CD4-positive, alpha-beta T cell treated with Interleukin-17A for 4 hours (primary cell): ENCODE results near the gene PDZK1IP1.
"Not testable (repeated sequence)": the region's sequence is repeated elsewhere in the genome, so short reads cannot be mapped to it uniquely, and the experiment has no call there.

Experiments
- DNase-seq: peaks from one replicate; pipeline ENCODE4 v3.0.0-alpha.2; 2020; ENCODE audit warnings: mixed read lengths

Gene PDZK1IP1

DNA sequence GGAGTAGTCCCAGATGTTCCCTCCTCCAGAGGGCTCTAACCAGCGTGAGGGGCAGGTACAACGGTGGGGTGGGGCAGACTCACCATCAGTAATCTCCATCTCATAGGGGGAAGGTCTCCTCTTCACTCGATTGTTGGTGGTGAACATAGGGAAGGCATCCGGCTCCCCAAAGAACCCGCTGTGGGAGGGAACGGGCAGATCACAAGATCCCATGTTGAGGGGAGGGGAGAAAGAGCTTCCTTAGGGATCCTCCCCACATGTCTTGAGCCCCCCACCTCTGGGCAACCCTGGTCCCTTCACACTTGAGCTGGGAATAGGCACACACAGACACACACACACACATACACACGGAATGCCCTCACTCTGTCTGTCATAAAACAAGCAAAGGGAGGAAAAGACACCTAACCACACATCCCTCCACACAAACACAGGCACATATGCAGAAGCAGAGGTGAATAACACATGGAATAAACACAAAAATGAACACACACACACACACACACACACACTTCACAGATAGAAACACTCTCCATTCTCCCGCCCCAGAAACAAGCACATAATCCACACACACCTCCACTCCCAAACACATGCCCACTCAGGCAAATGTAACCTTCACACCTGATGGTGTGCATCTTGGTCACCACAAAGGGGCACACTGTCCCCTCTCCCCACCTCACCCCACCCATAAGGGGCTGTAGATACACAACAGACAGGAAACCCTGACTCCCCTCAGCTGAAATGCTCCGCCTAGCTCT, 34.3 kb upstream of the PDZK1IP1 start:
- DNase-seq: no peak

DNA sequence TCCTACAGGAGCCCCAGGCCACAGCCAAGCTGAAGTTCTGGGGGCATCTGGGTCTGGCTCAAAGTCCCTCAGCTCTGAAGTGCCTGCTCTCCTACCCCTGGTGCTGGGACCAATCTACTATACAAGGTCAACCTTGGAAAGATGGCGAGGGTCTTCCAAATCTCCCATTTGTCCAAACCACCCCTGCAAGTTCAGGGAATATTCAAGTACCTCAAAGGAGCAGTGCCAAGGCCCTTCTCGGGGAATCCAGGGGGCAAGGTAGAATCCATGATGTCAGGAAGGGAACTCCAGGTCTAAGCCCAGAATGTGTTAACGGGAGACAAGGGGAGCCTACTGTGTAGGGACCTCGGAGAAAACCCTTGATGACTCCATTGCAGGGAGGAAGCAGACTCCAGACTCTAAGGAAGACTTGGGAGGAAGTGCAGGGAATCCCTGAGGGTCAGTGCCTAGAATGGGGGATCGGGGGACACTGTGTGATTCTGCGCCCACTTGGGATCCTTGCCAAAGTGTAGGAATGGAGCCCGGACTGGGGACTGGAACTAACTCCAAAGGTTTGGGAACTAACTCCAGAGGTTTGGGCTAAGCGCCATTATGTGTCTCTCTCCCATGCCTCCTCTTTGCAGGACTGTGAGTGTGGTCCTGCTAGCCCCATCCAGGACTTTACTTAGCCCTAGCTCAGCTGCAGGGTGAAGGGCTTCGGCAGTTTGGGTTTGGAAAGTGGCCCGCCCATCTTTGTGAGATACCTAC, 33.5 kb upstream of the PDZK1IP1 start:
- no peak for DNase-seq

DNA sequence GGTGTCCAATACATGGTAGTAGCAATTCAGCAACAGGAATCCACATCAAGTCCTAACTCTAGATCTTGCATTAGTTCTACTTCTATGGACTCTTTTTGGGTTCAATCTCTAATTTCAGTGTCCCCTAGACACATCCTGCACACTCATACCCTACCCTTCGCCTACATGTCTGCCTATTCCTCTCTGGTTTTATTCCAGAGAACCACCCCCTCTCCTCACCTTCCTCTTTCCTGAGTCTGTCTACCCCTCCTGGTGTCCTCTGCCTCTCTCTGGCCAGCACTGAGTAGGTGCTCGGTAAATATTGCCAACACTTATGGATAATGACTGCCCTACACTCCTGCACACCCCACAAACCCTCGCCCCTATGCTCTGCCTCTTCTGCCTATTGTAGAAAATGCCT, 32.6 kb upstream of the PDZK1IP1 start:
- no peak for DNase-seq

DNA sequence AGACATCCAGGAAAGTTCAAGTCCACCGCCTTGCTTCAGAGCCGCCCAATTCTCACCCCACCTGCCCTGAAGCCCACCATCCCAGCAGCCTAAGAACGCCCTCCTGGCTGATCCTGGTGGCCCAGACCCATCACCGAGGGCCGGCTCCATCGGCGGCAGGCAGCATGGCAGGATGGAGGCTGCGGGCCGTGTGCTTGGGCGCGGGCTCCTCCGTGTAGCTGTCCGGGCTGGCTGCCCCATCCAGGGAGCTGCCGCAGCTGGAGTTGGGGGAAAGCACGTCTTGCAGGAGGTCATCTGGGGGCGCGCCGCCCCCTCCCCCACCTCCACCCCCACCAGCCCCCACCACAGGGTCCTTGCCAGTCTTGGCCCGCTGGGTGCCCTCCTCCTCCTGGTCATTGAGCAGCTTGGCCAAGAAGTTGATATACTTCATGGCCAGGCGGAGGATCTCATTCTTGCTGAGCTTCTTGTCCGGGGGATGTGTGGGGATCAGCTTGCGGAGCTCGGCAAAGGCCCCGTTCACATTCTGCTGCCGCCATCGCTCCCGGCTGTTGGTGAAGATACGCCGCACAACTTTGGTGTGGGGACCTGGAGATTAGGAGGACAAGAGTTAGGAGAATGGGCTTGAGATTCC, 29.9 kb upstream of the PDZK1IP1 start:
- no peak for DNase-seq

DNA sequence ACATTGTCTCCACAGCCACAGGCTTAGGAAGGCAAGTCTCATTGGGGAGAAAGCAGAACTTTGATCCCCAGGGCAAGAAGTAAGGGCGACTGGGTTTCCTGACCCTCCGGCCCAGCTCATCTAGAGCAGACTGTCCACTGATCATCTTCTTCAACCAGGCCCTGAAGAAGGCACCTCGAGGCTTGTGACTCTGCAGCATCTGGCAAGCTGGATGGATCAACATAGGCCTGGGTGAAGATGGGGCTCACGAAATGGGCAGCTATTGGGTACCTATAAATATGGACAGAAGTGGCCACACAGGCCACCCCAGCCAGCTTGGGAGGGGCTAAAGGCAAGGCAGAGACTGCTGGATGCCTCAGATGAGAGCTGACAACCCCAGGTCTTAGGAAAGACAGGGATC, 29.2 kb upstream of the PDZK1IP1 start:
- DNase-seq: no peak

DNA sequence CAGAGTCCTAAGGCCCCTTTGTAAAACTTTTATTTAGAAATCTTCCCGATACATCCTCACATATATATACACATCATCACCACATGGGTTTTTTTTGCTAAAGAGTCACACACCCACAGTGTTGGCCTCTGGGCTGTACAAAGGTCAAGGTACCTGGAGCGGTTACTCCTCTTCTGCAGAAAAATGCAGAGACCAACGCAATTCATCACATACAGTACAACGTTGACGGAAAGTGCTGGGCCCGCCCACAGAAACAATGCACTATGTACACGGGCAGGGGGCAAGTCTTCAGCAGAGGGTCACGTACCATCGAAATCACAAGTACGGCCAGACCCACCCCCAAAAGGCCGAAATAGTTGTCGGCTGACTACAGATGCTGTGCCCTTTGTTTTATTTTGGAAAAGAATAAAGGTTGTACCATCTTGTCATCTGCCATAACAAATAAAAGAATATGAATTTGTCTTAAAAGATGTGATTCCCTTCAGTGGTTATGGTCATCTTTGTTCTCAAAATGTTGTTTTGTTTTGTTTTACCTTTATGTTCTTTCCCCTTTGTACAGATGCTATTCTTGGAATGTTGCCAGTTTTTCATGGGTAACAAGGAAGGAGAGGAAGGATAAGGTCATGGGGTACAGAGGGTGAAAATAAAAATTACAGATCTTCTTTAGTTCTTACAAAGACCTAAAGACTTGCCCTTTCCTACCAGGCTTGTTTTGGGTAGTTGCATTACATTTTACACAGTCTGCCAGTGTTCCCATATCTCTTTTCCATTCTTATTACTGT, 26.6 kb upstream of the PDZK1IP1 start:
- no peak for DNase-seq

- DNase-seq: no peak
Measured at GRCh38 chr1:47215713-47216112, 25.9 kb upstream of the PDZK1IP1 start.

- DNase-seq: no peak
Measured at GRCh38 chr1:47214549-47214948, 24.7 kb upstream of the PDZK1IP1 start.

DNA sequence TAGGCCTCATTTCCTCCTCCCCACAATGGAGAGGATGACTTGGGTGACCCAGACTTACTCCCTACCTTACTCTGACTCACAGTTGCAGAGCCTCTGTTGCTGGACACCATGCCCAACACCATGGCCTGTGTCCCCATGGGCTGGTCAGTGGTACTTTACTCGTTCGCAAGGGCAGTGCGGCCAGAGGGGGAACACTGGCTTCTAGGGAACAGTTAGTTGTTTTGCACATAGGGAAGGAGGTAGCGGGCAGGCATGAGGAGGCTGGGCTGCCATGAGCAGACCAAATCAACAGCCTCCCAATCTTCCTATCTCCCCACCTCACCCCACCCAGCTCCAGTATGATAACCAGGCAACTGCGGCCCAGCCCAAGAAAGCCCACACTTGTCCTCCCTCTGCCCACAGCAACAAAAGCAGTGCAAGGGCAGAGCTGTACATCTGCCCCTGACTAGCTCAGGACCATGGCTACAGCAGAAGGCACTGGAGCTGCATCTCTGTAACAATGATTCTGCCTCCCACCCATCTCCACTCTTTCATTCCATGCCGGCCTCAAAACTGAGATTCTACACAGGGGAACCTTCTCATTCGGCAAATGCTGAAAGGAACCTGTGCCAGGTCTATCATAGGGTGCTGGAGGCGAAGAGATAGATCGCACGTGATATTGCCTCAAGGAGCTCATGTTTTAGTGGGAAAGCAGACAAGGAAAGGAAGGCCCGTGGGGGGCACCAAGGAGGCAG, 23.6 kb upstream of the PDZK1IP1 start:
- DNase-seq: no peak

- no peak for DNase-seq
Measured at GRCh38 chr1:47212636-47213229, 22.9 kb upstream of the PDZK1IP1 start.

- DNase-seq: no peak
Measured at GRCh38 chr1:47211796-47212269, 22.0 kb upstream of the PDZK1IP1 start.

- DNase-seq: no peak
Measured at GRCh38 chr1:47210666-47211065, 20.8 kb upstream of the PDZK1IP1 start.

DNA sequence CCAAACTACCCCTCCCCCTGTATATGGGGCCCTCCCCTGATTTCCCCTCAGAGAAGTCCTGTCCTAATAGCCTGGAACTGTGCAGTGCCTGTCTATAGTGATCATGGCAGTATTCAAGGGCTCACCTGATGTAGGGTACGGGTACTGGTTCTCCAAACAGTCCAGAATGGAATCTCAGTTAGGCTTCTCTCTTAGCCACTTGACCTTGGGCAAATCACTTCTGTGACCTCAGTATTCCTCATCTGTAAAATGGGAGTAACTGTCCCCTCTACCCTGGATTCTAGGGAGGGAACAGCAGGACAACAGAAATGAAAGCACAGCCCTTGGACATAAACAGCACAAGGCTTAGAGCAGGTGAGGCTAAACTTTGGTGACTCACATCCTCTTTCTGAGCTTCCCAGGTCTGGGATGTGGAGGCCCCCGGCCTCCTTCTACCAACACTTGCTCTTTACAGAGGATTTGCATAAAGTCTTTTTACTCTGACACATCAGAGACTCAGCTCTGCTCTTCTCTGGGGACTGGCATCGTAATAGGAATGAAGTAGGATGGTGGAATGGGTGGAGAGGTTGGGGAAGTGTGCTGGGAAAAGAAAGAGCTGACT, 20.0 kb upstream of the PDZK1IP1 start:
- no peak for DNase-seq

DNA sequence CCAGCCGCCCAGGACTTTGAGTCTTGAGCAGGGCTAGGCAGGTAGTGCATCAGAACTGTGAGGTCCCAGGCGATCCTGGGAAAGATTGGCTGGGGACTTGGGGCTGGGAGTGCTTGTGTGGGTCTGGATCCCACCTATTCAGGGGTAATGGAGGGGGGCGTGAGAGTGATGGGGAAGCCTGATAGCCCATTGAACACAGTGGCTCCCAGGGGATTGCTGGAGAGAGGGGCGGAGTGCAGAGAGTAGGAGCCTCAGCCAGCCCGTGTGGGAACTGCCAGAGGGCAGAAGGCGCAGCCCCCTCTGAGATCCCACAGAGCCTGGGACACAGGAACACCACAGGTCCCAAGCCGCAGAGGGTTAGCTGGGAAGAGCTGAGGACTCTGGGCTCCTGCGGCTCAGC, 19.3 kb upstream of the PDZK1IP1 start:
- DNase-seq: no peak

GRCh38 chr1:47208374-47208850, 18.6 kb upstream of the PDZK1IP1 start:
- DNase-seq: no peak

GRCh38 chr1:47207803-47208373, 18.1 kb upstream of the PDZK1IP1 start:
- no peak for DNase-seq

- DNase-seq: no peak
Measured at GRCh38 chr1:47205918-47206317, 16.1 kb upstream of the PDZK1IP1 start.

GRCh38 chr1:47203504-47203903, 13.7 kb upstream of the PDZK1IP1 start:
- not testable (repeated sequence) for DNase-seq

DNA sequence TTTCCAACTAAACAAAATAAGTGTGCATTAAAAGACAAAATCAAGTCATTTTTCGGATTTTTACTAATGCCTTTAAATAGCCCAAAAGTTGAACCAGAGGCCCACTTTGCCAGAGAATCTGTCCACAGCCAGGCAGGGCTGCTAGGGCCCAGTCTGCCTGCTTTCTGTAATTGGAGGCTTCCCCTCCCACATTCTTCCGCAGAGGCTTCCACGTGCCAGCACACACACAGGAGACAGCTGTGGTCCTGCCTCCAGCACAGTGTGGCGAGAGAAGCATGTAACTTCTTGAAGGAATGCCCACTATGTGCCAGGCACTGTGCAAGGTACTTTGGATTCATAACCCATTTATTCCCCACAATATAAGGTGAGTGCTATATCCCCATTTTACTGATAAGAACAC, 11.3 kb upstream of the PDZK1IP1 start:
- DNase-seq: no peak

DNA sequence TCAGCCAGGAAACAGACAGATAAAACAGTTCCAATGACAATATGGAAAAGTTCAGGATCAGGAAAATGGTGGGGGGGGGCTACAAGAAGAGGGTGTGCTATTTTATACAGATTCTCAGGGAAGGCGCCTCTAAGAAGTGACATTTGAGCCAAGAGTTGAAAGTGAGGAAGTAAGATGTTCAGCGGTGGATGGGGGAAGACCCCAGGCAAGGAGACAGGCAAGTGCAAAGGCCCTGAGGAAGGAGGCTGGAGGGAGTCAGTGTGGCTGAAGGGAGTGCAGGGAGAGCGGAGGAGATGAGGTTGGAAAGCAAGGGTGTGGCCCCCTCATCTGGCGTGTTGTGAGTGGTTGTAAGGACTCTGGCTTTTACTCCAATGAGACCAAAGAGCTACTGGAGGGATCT, 8.4 kb upstream of the PDZK1IP1 start:
- DNase-seq: no peak

- DNase-seq: no peak
Measured at GRCh38 chr1:47196622-47197021, 6.8 kb upstream of the PDZK1IP1 start.
